ENCODE measurements around the gene VIPR1. TPM values are rescaled to one million over a fixed set of nuclear protein-coding genes. Genes with fewer than 3 reads are reported as not detected.

The VIPR1 gene
- total RNA-seq, 8 experiments from 2014 or later, result 0.21 to 2.9 (median 0.59) TPM

DNA sequence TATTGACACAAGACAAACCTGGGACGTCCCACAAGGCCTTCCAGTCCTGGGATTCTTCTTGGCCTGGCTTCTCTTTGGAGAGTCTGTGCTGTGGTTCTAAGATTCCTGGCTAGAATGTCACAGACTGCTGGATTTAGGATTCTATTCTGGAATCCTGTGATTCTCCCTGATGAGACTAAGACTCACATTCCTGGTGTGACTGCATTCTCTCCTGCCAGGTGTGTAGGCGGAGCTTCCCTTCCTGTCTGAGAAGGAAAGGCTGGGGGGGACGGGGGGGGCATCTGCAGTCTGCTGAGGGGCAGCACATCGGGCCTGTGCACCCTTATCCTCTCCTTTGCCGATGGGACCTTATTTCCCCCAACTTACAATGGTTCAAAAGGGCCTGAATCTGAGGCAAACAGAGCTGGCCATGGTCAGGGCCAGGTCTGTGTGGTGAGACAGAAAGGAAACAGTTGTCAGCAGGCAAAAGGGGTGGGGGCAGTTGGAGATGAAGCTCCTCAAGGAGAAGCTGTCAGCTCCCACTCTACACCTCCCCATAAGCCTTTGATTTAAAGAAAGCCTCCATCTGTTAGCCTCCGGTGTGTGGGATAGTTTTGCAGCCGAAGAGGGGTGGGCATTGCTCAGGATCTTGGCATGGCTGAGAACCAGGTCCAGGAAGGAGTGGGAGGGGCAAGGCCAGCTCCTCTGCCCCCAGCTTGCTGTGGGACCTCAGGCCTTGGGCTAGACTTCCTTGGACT lies 30.9 kb downstream of the VIPR1 start:
- 17 to 61% (median 50%) methylated on average over 1 to 3 of the region's 7 CpGs; no CpG with 5 or more reads in 5 of the 10 experiments for WGBS, 10 experiments
- in situ Hi-C loops (cut with MboI; ENCODE audit: low pct_unique_long_range_greater_than_20kb in 2 of 9, low sequenced_read_pairs in 9 of 9, unreplicated experiment in 9 of 9), result loop anchor here in 3 of 9 experiments (25.0 kb wide), 1 partner anchor 296 kb away; no protein-coding TSS in a partner anchor
- ATAC-seq (replicated peaks in 6 of 8), result no peak
- Histone ChIP-seq H3K4me1 (replicated peaks in 1 of 2) (no peaks in the 10 kb centered on the region), H3K4me3 (no peak overlapping the region), H3K27ac (no peak overlapping the region)

DNA sequence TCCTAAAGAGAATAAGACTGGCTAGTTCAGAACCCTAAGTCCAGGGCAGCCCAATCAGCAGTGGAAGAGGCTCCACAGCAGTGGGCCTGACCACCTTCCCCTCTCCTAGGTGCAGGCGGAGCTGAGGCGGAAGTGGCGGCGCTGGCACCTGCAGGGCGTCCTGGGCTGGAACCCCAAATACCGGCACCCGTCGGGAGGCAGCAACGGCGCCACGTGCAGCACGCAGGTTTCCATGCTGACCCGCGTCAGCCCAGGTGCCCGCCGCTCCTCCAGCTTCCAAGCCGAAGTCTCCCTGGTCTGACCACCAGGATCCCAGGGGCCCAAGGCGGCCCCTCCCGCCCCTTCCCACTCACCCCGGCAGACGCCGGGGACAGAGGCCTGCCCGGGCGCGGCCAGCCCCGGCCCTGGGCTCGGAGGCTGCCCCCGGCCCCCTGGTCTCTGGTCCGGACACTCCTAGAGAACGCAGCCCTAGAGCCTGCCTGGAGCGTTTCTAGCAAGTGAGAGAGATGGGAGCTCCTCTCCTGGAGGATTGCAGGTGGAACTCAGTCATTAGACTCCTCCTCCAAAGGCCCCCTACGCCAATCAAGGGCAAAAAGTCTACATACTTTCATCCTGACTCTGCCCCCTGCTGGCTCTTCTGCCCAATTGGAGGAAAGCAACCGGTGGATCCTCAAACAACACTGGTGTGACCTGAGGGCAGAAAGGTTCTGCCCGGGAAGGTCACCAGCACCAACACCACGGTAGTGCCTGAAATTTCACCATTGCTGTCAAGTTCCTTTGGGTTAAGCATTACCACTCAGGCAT lies 33.7 kb downstream of the VIPR1 start:
- Histone ChIP-seq H3K27ac (no peak overlapping the region), H3K4me1 (replicated peaks in 1 of 2) (no peaks in the 10 kb centered on the region), H3K4me3 (no peak overlapping the region)
- in situ Hi-C loops (cut with MboI; ENCODE audit: low pct_unique_long_range_greater_than_20kb in 2 of 9, low sequenced_read_pairs in 9 of 9, unreplicated experiment in 9 of 9), result loop anchor here in 3 of 9 experiments (25.0 kb wide), 1 partner anchor 299 kb away; no protein-coding TSS in a partner anchor
- WGBS, 10 experiments, result 31 to 67% (median 66%) methylated on average over 3 to 5 of the region's 35 CpGs; no CpG with 5 or more reads in 7 of the 10 experiments
- ATAC-seq (replicated peaks in 6 of 8), result peak in 3 of 8 experiments; percentile 46 to 70 (median 57)

DNA sequence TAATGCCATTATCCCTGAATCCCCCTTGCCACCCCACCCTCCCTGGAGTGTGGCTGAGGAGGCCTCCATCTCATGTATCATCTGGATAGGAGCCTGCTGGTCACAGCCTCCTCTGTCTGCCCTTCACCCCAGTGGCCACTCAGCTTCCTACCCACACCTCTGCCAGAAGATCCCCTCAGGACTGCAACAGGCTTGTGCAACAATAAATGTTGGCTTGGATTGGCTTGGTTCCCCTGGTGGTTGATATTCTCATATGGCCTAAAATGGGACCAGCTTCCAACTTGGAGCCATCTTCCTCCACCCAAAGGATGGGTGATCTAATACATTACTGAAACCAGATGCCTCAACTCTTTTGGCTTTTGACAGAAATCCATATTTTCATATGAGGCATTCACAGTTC lies 34.9 kb downstream of the VIPR1 start:
- in situ Hi-C loops (cut with MboI; ENCODE audit: low pct_unique_long_range_greater_than_20kb in 2 of 9, low sequenced_read_pairs in 9 of 9, unreplicated experiment in 9 of 9), result loop anchor here in 3 of 9 experiments (25.0 kb wide), 1 partner anchor 300 kb away; no protein-coding TSS in a partner anchor
- H3K4me1 ChIP-seq (replicated peaks in 1 of 2), result no peaks in the 10 kb centered on the region
- no peak overlapping the region for H3K4me3 ChIP-seq
- H3K27ac ChIP-seq, result no peak overlapping the region
- ATAC-seq (replicated peaks in 6 of 8), result no peak

DNA sequence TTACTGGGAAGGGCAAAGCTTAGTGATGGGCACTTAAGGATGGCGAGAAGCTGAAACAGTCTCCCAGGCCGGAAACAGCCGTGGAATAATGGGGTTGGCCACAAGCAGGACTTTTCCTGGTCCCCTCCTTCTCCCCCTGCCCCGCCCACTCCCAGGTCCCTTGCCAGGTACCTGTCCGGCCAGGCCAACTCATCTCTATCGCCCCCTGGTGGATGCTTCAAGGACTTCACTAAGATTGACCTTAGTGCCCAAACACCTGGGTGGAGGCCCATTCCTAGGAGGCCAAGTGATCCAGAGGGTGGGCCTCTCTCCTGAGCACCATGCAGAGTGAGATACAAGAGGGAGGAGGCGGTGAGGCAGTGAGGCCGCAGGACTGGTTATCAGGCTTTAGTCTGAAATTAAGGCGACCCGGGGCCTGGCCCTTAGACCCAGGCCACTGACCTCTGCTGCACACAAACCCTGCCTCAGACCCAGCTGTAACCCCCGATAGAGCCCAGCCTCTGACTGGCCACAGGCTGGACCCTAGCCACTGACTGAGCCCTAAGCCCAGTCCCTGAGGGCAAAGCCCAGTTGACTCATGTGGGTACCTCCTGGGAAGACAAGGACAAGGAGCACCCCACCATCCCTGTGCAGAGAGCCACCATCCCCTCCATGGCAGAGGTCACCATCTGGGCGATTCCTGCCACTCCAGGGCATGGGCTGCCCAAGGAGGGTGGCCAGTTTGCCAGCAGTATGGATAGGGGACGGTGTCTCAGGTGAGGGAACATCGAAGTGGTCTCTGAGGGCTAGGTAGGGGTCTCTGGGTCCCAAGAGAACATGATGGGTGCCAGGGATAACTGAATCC lies 37.6 kb downstream of the VIPR1 start:
- Histone ChIP-seq H3K4me3 (no peak overlapping the region), H3K27ac (no peak overlapping the region), H3K4me1 (replicated peaks in 1 of 2) (peaks cover 0 to 4% of the 10 kb centered on the region in 2 donors)
- ATAC-seq (replicated peaks in 6 of 8), result peak in 3 of 8 experiments; percentile 51 to 81 (median 60)
- in situ Hi-C loops (cut with MboI; ENCODE audit: low pct_unique_long_range_greater_than_20kb in 2 of 9, low sequenced_read_pairs in 9 of 9, unreplicated experiment in 9 of 9), result loop anchor here in 4 of 9 experiments (10.0 to 25.0 kb wide), 2 partner anchors 303 to 315 kb away; no protein-coding TSS in a partner anchor
- WGBS, 10 experiments, result 17 to 93% (median 50%) methylated on average over 1 to 3 of the region's 14 CpGs; no CpG with 5 or more reads in 7 of the 10 experiments

DNA sequence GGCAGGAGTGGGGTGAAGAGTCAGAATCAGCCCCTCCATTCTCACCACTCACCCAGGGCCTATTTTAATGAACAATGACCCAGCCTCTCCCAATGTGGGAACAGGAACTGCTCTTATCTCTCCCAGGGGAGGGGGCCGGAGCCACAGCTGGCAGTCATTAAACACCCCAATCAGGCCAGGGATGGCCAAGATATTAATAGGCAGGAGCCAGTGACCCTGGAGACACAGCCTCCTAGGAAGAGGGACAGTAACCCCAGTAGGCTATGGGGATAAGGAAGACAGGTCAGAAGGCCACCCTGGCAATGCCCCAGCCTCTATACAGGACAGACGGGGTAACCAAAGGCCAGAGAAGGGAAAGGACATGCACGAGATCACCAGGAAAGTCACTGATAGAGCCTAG lies 38.6 kb downstream of the VIPR1 start:
- Histone ChIP-seq H3K4me3 (no peak overlapping the region), H3K4me1 (replicated peaks in 1 of 2) (peaks cover 0 to 9% of the 10 kb centered on the region in 2 donors), H3K27ac (no peak overlapping the region)
- no peak for ATAC-seq (replicated peaks in 6 of 8)
- in situ Hi-C loops (cut with MboI; ENCODE audit: low pct_unique_long_range_greater_than_20kb in 2 of 9, low sequenced_read_pairs in 9 of 9, unreplicated experiment in 9 of 9), result loop anchor here in 4 of 9 experiments (10.0 to 25.0 kb wide), 2 partner anchors 304 to 316 kb away; no protein-coding TSS in a partner anchor
- WGBS, 10 experiments, result 0 to 86% (median 46%) methylated on average over 1 to 2 of the region's 3 CpGs; no CpG with 5 or more reads in 4 of the 10 experiments

DNA sequence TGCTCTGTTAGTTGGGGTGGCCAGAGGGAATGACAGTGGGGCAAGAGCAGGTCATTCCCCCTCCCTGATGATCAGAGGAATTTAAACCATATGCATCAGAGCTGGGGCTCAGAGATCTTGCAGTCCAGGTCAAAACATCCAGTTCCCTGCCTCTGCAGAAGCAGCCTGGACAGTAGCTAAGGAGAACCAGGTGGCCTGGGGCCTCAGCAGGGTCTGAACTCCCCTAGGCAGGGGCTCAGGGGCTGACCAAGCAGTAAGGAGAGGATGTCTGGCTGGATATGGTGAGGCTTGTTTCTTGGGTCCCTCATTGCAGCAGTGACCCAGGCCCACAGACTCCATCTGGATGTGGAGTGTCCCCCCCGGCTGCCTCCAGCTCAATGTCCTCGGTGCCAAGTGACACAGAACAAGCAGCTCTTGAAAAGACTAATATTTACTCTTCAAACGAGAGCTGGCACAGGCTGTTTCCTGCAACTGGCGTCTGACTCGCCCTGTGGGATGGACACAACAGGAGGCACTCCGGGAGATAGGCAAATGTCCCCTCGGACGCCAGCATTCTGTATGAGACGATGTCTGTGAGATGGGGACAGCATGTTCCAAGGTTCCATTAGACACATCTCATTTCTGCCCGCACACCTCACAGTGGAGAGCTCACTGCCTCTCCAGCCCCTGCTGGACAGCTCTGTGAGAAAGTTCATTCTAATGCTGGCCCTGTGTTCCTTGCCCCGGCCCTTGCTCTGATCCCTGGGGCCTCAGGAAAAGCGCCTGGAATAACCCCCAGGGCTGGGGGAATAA lies 42.2 kb downstream of the VIPR1 start:
- peaks cover 0 to 9% of the 10 kb centered on the region in 2 donors for H3K4me1 ChIP-seq (replicated peaks in 1 of 2)
- WGBS, 10 experiments, result 12 to 82% (median 56%) methylated on average over 1 to 5 of the region's 12 CpGs; no CpG with 5 or more reads in 2 of the 10 experiments
- in situ Hi-C loops (cut with MboI; ENCODE audit: low pct_unique_long_range_greater_than_20kb in 2 of 9, low sequenced_read_pairs in 9 of 9, unreplicated experiment in 9 of 9), result loop anchor here in 4 of 9 experiments (10.0 to 25.0 kb wide), 2 partner anchors 307 to 320 kb away; no protein-coding TSS in a partner anchor
- peak in 4 of 8 experiments; percentile 20 to 86 (median 48) for ATAC-seq (replicated peaks in 6 of 8)
- H3K27ac ChIP-seq, result no peak overlapping the region
- no peak overlapping the region for H3K4me3 ChIP-seq

DNA sequence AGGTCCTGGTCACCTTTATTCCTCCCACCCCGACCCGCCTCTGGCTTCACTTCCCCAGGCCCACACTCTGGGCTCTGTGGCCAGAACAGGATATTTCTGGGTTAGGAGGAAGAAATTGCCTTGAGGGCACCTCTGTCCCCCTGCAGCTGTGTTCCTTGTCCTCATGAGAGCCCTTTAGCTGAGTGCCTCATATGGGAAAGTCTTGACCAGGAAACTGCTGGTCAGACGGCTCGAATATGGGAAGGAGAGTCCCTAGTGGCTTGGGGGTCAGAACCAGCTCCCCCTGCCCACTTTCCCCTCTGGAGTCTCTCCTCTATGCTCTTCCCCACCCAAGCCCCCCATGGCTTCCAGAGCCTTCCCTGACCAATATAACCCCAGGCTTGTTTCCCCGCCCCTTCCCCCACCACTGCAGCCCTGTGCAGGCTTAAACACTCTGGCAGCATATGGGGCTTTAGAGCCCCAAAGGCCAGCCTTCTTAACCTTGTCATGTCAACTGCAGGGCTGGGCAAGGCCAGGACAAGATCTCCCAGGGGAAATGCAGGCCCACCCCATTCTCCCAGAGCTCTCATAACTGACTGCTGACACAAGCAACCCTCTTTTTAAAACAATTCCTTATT lies 42.9 kb downstream of the VIPR1 start:
- in situ Hi-C loops (cut with MboI; ENCODE audit: low pct_unique_long_range_greater_than_20kb in 2 of 9, low sequenced_read_pairs in 9 of 9, unreplicated experiment in 9 of 9), result loop anchor here in 4 of 9 experiments (10.0 to 25.0 kb wide), 2 partner anchors 308 to 321 kb away; no protein-coding TSS in a partner anchor
- Histone ChIP-seq H3K4me1 (replicated peaks in 1 of 2) (peaks cover 0 to 9% of the 10 kb centered on the region in 2 donors), H3K27ac (no peak overlapping the region), H3K4me3 (no peak overlapping the region)
- no peak for ATAC-seq (replicated peaks in 6 of 8)
- WGBS, 10 experiments, result 60% methylated on average over 2 of the region's 5 CpGs; no CpG with 5 or more reads in 9 of the 10 experiments

DNA sequence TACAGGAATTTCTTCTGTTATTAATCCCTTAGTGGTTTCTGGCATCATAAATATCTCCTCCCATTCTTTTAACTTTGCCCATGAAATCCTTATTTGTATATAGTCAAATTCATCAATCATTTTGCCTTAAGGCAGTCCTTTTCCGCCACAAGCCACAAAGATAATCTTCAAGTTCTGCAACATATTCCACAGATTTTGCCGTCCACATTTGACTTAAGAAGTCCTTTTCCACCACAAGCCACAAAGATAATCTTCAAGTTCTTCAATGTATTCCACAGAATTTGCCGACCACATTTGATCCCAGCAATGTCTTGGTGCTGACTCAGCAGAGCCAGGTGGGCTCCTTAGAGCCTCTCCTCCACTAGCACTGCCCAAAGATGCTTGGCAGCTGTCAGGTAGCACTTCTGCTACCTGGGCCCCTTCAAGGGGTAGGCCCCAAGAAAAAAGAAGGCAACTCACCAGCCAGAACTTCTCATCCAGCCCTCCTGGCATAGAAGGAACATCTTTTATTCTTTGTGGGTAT lies 44.3 kb downstream of the VIPR1 start:
- in situ Hi-C loops (cut with MboI; ENCODE audit: low pct_unique_long_range_greater_than_20kb in 2 of 9, low sequenced_read_pairs in 9 of 9, unreplicated experiment in 9 of 9), result loop anchor here in 4 of 9 experiments (10.0 to 25.0 kb wide), 2 partner anchors 309 to 322 kb away; no protein-coding TSS in a partner anchor
- no peak for ATAC-seq (replicated peaks in 6 of 8)
- Histone ChIP-seq H3K4me3 (no peak overlapping the region), H3K4me1 (replicated peaks in 1 of 2) (peaks cover 0 to 9% of the 10 kb centered on the region in 2 donors), H3K27ac (no peak overlapping the region)
- 55 to 100% (median 100%) methylated on average over 1 to 3 of the region's 3 CpGs for WGBS, 10 experiments

DNA sequence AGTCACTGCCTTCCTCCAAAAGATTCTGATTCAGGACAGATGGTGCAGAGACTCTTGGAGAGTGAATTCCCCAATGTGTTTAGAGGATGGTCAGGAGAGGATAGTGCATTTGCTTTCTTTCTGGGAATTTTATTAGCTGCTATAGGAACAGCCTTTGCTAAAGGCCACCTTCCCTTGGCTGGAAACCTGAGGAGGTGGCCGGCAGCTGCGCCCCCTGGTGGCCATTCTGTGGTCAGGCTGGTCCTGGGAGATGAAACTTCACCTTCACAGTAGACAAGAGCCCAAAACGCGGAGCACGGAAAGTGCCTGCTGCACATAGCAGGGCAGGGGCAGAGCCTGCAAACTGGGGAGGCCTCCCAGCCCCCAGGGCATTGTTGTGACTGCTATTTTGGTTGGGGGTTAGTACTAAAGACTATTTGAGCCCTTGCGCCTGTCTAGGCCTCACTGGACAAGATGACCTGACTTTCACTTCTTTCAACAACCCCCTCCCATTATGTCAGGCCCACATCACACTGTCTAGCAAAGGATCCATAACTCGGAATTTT lies 45.0 kb downstream of the VIPR1 start:
- 0 to 67% (median 37%) methylated on average over 1 to 6 of the region's 7 CpGs; no CpG with 5 or more reads in 2 of the 10 experiments for WGBS, 10 experiments
- no peak overlapping the region for H3K4me3 ChIP-seq
- ATAC-seq (replicated peaks in 6 of 8), result peak; percentile 64 to 92 (median 74)
- in situ Hi-C loops (cut with MboI; ENCODE audit: low pct_unique_long_range_greater_than_20kb in 2 of 9, low sequenced_read_pairs in 9 of 9, unreplicated experiment in 9 of 9), result loop anchor here in 4 of 9 experiments (10.0 to 25.0 kb wide), 2 partner anchors 310 to 323 kb away; no protein-coding TSS in a partner anchor
- no peak overlapping the region for H3K27ac ChIP-seq
- H3K4me1 ChIP-seq (replicated peaks in 1 of 2), result peaks cover 0 to 9% of the 10 kb centered on the region in 2 donors

DNA sequence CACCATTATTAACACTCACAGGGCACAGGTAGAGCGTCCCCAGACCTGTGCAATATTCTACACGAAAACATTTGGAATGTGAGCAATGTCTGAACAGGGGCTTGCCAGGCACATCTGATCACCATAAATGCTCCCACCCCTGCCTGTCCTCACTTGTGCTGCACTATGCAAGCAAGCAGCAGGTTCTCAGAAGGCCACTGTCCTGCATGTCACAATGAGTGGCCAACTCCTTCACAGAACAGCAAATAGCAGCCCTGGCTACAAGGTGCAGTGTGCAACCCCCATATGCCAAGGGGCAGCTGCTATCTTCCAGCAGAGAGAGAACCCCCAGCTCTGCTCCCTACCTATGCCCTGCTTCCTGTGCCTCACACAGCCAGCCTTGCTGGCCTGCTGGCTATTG lies 46.7 kb downstream of the VIPR1 start:
- no peak overlapping the region for H3K4me3 ChIP-seq
- WGBS, 10 experiments, result 50 to 100% (median 96%) methylated on average over 1 to 2 of the region's 2 CpGs; no CpG with 5 or more reads in 2 of the 10 experiments
- peak in 1 of 8 experiments; percentile 14 for ATAC-seq (replicated peaks in 6 of 8)
- no peak overlapping the region for H3K27ac ChIP-seq
- peaks cover 0 to 9% of the 10 kb centered on the region in 2 donors for H3K4me1 ChIP-seq (replicated peaks in 1 of 2)
- in situ Hi-C loops (cut with MboI; ENCODE audit: low pct_unique_long_range_greater_than_20kb in 2 of 9, low sequenced_read_pairs in 9 of 9, unreplicated experiment in 9 of 9), result loop anchor here in 4 of 9 experiments (10.0 to 25.0 kb wide), 2 partner anchors 312 to 324 kb away; no protein-coding TSS in a partner anchor
